Iris pigment epithelial cell (primary cell): ENCODE data around the gene USP32.
"Not testable (repeated sequence)": the region's sequence is repeated elsewhere in the genome, so short reads cannot be mapped to it uniquely, and the experiment has no call there.

Experiments
- DNase-seq: peaks from one replicate; pipeline ENCODE4 v3.0.0-alpha.2; 2011; ENCODE audit warnings: low read depth

The USP32 gene

GRCh38 chr17:60333072-60333471, 58.9 kb downstream of the USP32 start:
- DNase-seq = not testable (repeated sequence)

- DNase-seq = peak; percentile 23
Measured at GRCh38 chr17:60332574-60332973, 59.4 kb downstream of the USP32 start.

GRCh38 chr17:60330731-60331130, 61.2 kb downstream of the USP32 start:
- peak; percentile 25 for DNase-seq

GRCh38 chr17:60328679-60329078, 63.3 kb downstream of the USP32 start:
- no peak for DNase-seq

GRCh38 chr17:60327901-60328273, 64.0 kb downstream of the USP32 start:
- no peak for DNase-seq

- no peak for DNase-seq
Measured at GRCh38 chr17:60327134-60327900, 64.6 kb downstream of the USP32 start.

GRCh38 chr17:60326702-60327101, 65.2 kb downstream of the USP32 start:
- no peak for DNase-seq

- DNase-seq = no peak
Measured at GRCh38 chr17:60325730-60326524, 66.0 kb downstream of the USP32 start.

- no peak for DNase-seq
Measured at GRCh38 chr17:60323754-60324153, 68.2 kb downstream of the USP32 start.

- DNase-seq = no peak
Measured at GRCh38 chr17:60322056-60322387, 69.9 kb downstream of the USP32 start.

- DNase-seq = no peak
Measured at GRCh38 chr17:60321336-60322055, 70.4 kb downstream of the USP32 start.

- no peak for DNase-seq
Measured at GRCh38 chr17:60318830-60319229, 73.1 kb downstream of the USP32 start.

GRCh38 chr17:60318326-60318725, 73.6 kb downstream of the USP32 start:
- DNase-seq = no peak

GRCh38 chr17:60315650-60316049, 76.3 kb downstream of the USP32 start:
- DNase-seq = no peak

- DNase-seq = not testable (repeated sequence)
Measured at GRCh38 chr17:60314900-60315299, 77.0 kb downstream of the USP32 start.

GRCh38 chr17:60314423-60314822, 77.5 kb downstream of the USP32 start:
- DNase-seq = no peak

- DNase-seq = peak; percentile 65
Measured at GRCh38 chr17:60311936-60312335, 80.0 kb downstream of the USP32 start.

GRCh38 chr17:60311186-60311585, 80.7 kb downstream of the USP32 start:
- no peak for DNase-seq

- peak; percentile 15 for DNase-seq
Measured at GRCh38 chr17:60305141-60305540, 86.8 kb downstream of the USP32 start.

- DNase-seq = no peak
Measured at GRCh38 chr17:60304502-60304901, 87.4 kb downstream of the USP32 start.

- no peak for DNase-seq
Measured at GRCh38 chr17:60303406-60304099, 88.4 kb downstream of the USP32 start.

GRCh38 chr17:60301649-60302048, 90.3 kb downstream of the USP32 start:
- no peak for DNase-seq
